Measurements from ENCODE around the gene HES4.

Gene HES4

DNA sequence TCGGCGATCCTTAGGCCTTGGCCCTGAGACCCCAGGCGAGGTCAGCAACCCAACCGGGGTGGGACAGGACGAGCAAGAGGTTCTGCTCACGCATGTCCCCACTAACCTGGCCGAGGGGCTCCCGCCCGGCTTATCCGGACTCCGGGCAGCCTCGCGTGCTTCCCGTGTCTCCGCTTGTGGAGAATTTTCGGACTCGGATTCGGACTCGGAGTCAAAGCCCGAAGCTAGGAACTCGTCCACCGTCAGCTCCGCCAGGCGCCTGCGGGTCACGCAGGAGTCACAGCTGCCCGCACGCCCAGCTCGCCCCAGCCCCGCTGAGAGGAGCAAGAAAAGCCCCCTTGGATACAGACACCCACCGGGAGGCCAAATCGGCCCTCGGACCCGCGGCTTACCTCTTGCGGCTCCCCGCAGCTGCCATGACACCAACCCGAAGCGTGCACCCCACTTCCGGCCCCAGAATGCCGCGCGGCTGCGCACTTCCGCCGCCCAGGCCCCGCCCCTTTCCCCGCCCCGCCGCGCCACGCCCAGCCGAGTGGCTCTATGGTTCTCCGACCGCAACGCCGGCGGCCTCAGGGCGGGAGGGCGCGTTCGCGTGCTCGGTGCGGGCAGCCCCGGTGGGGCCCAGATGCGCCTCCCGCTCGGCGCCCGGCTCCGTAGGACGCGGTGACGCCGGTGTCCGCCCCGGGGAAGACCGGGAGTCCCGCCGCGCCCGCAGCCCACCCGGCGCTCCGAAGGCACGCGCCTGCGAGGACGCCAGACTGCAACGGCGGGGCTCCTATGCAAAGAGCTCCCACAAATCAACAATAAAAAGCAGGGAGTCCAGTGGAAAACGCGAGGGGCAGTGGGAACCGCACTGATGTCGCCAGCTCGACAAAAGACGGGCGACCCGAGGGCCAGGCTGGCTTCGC, 40.8 kb downstream of the HES4 start, which contains the start of gene NOC2L (continued):
- TF ChIP-seq, protein P1, sequence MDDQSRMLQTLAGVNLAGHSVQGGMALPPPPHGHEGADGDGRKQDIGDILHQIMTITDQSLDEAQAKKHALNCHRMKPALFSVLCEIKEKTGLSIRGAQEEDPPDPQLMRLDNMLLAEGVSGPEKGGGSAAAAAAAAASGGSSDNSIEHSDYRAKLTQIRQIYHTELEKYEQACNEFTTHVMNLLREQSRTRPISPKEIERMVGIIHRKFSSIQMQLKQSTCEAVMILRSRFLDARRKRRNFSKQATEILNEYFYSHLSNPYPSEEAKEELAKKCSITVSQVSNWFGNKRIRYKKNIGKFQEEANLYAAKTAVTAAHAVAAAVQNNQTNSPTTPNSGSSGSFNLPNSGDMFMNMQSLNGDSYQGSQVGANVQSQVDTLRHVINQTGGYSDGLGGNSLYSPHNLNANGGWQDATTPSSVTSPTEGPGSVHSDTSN (CRISPR knock-in tag; IDR thresholded peaks at IDR 0.05), result 0 out of 2 replicates have a peak, but pooled peaks have one; percentile 33
- no peak for TF ChIP-seq ZFHX2 (tag by site-specific recombination; conservative IDR thresholded peaks at IDR 0.05)
- TF ChIP-seq ZNF248 (tag by site-specific recombination; IDR thresholded peaks at IDR 0.05), result no peak
- no peak for TF ChIP-seq ZNF221 (tag by site-specific recombination; IDR thresholded peaks at IDR 0.05; ENCODE audit: borderline replicate concordance)
- no peak for TF ChIP-seq ZNF274 (IDR thresholded peaks at IDR 0.05; ENCODE audit: low read length)
- TF ChIP-seq ZNF274 (tag by site-specific recombination; IDR thresholded peaks at IDR 0.05; ENCODE audit: borderline replicate concordance), result no peak
- TF ChIP-seq HOXC10 (CRISPR knock-in tag; IDR thresholded peaks at IDR 0.05), result no peak
- TF ChIP-seq, protein P2, sequence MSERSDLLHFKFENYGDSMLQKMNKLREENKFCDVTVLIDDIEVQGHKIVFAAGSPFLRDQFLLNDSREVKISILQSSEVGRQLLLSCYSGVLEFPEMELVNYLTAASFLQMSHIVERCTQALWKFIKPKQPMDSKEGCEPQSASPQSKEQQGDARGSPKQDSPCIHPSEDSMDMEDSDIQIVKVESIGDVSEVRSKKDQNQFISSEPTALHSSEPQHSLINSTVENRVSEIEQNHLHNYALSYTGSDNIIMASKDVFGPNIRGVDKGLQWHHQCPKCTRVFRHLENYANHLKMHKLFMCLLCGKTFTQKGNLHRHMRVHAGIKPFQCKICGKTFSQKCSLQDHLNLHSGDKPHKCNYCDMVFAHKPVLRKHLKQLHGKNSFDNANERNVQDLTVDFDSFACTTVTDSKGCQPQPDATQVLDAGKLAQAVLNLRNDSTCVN (tag by site-specific recombination; optimal IDR thresholded peaks at IDR 0.05), result peak; percentile 84
- 0 out of 2 replicates have a peak, but pooled peaks have one; percentile 62 for TF ChIP-seq ZXDB (tag by site-specific recombination; IDR thresholded peaks at IDR 0.05)
- no peak for TF ChIP-seq ZNF19 (tag by site-specific recombination; IDR thresholded peaks at IDR 0.05; ENCODE audit: low read depth)
- TF ChIP-seq, protein P3, sequence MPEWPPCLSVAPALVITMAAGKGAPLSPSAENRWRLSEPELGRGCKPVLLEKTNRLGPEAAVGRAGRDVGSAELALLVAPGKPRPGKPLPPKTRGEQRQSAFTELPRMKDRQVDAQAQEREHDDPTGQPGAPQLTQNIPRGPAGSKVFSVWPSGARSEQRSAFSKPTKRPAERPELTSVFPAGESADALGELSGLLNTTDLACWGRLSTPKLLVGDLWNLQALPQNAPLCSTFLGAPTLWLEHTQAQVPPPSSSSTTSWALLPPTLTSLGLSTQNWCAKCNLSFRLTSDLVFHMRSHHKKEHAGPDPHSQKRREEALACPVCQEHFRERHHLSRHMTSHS (tag by site-specific recombination; IDR thresholded peaks at IDR 0.05), result 0 out of 2 replicates have a peak, but pooled peaks have one; percentile 18
- peak; percentile 66; the same call in 1 of the 2 replicates for TF ChIP-seq ZNF501 (tag by site-specific recombination; IDR thresholded peaks at IDR 0.05)
- TF ChIP-seq ZNF473 (tag by site-specific recombination; IDR thresholded peaks at IDR 0.05), result no peak
- TF ChIP-seq, protein P4, sequence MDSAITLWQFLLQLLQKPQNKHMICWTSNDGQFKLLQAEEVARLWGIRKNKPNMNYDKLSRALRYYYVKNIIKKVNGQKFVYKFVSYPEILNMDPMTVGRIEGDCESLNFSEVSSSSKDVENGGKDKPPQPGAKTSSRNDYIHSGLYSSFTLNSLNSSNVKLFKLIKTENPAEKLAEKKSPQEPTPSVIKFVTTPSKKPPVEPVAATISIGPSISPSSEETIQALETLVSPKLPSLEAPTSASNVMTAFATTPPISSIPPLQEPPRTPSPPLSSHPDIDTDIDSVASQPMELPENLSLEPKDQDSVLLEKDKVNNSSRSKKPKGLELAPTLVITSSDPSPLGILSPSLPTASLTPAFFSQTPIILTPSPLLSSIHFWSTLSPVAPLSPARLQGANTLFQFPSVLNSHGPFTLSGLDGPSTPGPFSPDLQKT (IDR thresholded peaks at IDR 0.05; ENCODE audit: borderline replicate concordance, low read depth, low read length), result peak; percentile 20; the same call in 1 of the 2 replicates
- TF ChIP-seq ZNF629 (tag by site-specific recombination; IDR thresholded peaks at IDR 0.05), result peak; percentile 79
- peak; percentile 62 for TF ChIP-seq KLF10 (tag by site-specific recombination; IDR thresholded peaks at IDR 0.05)
- peak; percentile 91 for TF ChIP-seq BCL11B (tag by site-specific recombination; IDR thresholded peaks at IDR 0.05; ENCODE audit: low read depth)
- TF ChIP-seq ZNF2 (tag by site-specific recombination; IDR thresholded peaks at IDR 0.05), result 0 out of 2 replicates have a peak, but pooled peaks have one; percentile 36
- no peak for TF ChIP-seq ZNF596 (tag by site-specific recombination; IDR thresholded peaks at IDR 0.05)
- peak; percentile 86 for TF ChIP-seq SP3 (tag by site-specific recombination; IDR thresholded peaks at IDR 0.05)
- peak; percentile 75 for TF ChIP-seq KLF16 (tag by site-specific recombination; IDR thresholded peaks at IDR 0.05)
- peak; percentile 67 for TF ChIP-seq KLF1 (tag by site-specific recombination; IDR thresholded peaks at IDR 0.05)
- peak; percentile 65; the same call in 1 of the 2 replicates for TF ChIP-seq SP7 (tag by site-specific recombination; IDR thresholded peaks at IDR 0.05)
- peak; percentile 54 for TF ChIP-seq ZBTB8A (tag by site-specific recombination; IDR thresholded peaks at IDR 0.05)
- TF ChIP-seq ZFP69B (tag by site-specific recombination; IDR thresholded peaks at IDR 0.05), result peak; percentile 83
- no peak for TF ChIP-seq ZNF391 (tag by site-specific recombination; IDR thresholded peaks at IDR 0.05; ENCODE audit: borderline replicate concordance, low read depth)
- no peak for TF ChIP-seq ZNF514 (tag by site-specific recombination; IDR thresholded peaks at IDR 0.05)
- TF ChIP-seq, protein P5, sequence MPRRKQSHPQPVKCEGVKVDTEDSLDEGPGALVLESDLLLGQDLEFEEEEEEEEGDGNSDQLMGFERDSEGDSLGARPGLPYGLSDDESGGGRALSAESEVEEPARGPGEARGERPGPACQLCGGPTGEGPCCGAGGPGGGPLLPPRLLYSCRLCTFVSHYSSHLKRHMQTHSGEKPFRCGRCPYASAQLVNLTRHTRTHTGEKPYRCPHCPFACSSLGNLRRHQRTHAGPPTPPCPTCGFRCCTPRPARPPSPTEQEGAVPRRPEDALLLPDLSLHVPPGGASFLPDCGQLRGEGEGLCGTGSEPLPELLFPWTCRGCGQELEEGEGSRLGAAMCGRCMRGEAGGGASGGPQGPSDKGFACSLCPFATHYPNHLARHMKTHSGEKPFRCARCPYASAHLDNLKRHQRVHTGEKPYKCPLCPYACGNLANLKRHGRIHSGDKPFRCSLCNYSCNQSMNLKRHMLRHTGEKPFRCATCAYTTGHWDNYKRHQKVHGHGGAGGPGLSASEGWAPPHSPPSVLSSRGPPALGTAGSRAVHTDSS (tag by site-specific recombination; IDR thresholded peaks at IDR 0.05), result no peak
- TF ChIP-seq ZSCAN30 (tag by site-specific recombination; IDR thresholded peaks at IDR 0.05), result 0 out of 2 replicates have a peak, but pooled peaks have one; percentile 47
- TF ChIP-seq GLIS2 (tag by site-specific recombination; IDR thresholded peaks at IDR 0.05), result peak; percentile 27; the same call in 1 of the 2 replicates
- TF ChIP-seq, protein P6, sequence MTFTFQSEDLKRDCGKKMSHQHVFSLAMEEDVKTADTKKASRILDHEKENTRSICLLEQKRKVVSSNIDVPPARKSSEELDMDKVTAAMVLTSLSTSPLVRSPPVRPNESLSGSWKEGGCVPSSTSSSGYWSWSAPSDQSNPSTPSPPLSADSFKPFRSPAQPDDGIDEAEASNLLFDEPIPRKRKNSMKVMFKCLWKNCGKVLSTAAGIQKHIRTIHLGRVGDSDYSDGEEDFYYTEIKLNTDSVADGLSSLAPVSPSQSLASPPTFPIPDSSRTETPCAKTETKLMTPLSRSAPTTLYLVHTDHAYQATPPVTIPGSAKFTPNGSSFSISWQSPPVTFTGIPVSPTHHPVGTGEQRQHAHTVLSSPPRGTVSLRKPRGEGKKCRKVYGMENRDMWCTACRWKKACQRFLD (tag by site-specific recombination; IDR thresholded peaks at IDR 0.05), result no peak
- TF ChIP-seq GLIS1 (tag by site-specific recombination; IDR thresholded peaks at IDR 0.05), result peak; percentile 55
- peak; percentile 71; the same call in 1 of the 2 replicates for TF ChIP-seq ZEB2 (tag by site-specific recombination; IDR thresholded peaks at IDR 0.05)
- TF ChIP-seq ZNF76 (tag by site-specific recombination; IDR thresholded peaks at IDR 0.05; ENCODE audit: borderline replicate concordance, low read depth), result peak; percentile 93

All from HEK293 (cell line).